ENCODE data around the gene ZSCAN16.

The ZSCAN16 gene

DNA sequence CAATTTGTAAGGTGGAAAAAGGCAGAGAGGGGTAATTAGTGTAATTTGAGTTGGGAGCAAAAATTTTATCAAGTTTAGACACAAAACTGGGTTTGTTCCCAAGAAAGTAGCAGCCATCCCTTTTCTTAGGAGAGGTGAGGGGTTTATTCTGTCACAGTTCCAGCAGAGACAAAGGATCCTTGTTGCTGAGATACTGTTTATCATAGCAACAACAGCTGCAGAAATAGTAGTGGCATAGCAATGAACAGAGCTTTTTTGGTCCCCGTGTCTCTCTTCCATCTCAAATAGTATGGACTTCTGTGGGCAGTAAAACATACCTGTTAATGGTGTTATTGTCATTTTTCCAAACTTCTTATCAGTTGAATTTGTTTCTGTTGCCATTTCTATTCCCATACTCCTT, 41.2 kb downstream of the ZSCAN16 start:
- Histone ChIP-seq H2AFZ (ENCODE audit: low read depth, low read length, severe bottlenecking) (no peak overlapping the region), H3K27ac (ENCODE audit: low read depth, low read length) (no peak overlapping the region), H3K4me2 (ENCODE audit: low read depth, low read length, poor library complexity, severe bottlenecking) (no peak overlapping the region), H3K9me3 (ENCODE audit: insufficient read depth, low read length) (no peaks in the 10 kb centered on the region), H3K9me2 (replicated peaks; ENCODE audit: insufficient read depth, low read length) (no peaks in the 10 kb centered on the region), H3K27me3 (ENCODE audit: low read length) (no peaks in the 10 kb centered on the region), H3K36me3 (ENCODE audit: low read length) (no peaks in the 10 kb centered on the region), H3K4me3 (ENCODE audit: insufficient read depth, low read length, poor library complexity, severe bottlenecking) (no peak overlapping the region), H4K20me1 (ENCODE audit: low read depth, low read length) (no peaks in the 10 kb centered on the region), H3K9ac (ENCODE audit: low read length) (no peak overlapping the region), H3K79me2 (ENCODE audit: insufficient read depth, low read length) (no peaks in the 10 kb centered on the region), H3F3A (ENCODE audit: insufficient read depth) (peaks cover 11% of the 10 kb centered on the region)
- TF ChIP-seq EZH2phosphoT487 (conservative IDR thresholded peaks at IDR 0.05; ENCODE audit: low read length) = no peak
- TF ChIP-seq, protein P1, sequence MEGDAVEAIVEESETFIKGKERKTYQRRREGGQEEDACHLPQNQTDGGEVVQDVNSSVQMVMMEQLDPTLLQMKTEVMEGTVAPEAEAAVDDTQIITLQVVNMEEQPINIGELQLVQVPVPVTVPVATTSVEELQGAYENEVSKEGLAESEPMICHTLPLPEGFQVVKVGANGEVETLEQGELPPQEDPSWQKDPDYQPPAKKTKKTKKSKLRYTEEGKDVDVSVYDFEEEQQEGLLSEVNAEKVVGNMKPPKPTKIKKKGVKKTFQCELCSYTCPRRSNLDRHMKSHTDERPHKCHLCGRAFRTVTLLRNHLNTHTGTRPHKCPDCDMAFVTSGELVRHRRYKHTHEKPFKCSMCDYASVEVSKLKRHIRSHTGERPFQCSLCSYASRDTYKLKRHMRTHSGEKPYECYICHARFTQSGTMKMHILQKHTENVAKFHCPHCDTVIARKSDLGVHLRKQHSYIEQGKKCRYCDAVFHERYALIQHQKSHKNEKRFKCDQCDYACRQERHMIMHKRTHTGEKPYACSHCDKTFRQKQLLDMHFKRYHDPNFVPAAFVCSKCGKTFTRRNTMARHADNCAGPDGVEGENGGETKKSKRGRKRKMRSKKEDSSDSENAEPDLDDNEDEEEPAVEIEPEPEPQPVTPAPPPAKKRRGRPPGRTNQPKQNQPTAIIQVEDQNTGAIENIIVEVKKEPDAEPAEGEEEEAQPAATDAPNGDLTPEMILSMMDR (IDR thresholded peaks at IDR 0.05; ENCODE audit: insufficient read depth, low read length, poor library complexity, severe bottlenecking) = no peak

DNA sequence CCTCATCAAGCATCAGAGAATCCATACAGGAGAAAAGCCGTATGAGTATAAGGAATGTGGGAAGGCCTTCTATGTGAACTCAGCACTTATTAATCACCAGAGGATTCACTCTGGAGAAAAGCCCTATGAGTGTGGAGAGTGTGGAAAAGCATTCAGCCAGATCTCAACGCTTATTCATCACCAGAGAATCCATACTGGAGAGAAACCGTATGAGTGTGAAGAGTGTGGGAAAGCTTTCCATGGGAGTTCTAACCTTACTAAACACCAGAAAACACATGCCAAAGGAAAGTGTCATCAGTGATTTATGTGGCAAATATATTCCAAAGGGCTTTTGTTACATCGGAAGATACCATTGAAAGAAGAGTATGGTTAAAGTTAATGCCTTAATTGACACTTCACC, 42.7 kb downstream of the ZSCAN16 start:
- no peak overlapping the region for H3K27ac ChIP-seq (ENCODE audit: low read depth, low read length)
- TF ChIP-seq EZH2phosphoT487 (conservative IDR thresholded peaks at IDR 0.05; ENCODE audit: low read length) = no peak
- TF ChIP-seq, protein P1 (IDR thresholded peaks at IDR 0.05; ENCODE audit: insufficient read depth, low read length, poor library complexity, severe bottlenecking) = no peak
- H3K27me3 ChIP-seq (ENCODE audit: low read length) = no peaks in the 10 kb centered on the region

DNA sequence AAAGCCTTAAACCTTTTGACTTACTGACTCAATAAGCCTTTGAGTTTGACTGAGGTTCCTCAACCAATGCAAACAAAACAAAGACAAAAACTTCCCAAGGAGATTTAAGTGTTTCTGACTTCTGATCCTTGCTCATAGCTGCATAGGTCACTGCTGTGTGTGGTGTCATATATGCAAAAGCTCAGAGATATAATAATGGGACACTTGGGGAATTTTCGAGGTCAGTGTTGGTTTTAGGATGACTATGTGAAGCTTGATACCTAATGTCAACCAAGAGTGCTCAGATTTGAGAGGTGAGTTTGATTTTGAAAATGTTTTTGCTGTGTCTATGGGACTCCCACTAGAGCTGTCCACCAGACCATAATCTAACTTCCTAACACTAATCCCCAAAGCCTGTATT, 43.5 kb downstream of the ZSCAN16 start:
- no peaks in the 10 kb centered on the region for H3K27me3 ChIP-seq (ENCODE audit: low read length)
- no peak overlapping the region for H3K4me3 ChIP-seq (ENCODE audit: insufficient read depth, low read length, poor library complexity, severe bottlenecking)
- no peaks in the 10 kb centered on the region for H3K79me2 ChIP-seq (ENCODE audit: insufficient read depth, low read length)
- H4K20me1 ChIP-seq (ENCODE audit: low read depth, low read length) = no peaks in the 10 kb centered on the region
- H3K27ac ChIP-seq (ENCODE audit: low read depth, low read length) = no peak overlapping the region
- no peaks in the 10 kb centered on the region for H3K9me2 ChIP-seq (replicated peaks; ENCODE audit: insufficient read depth, low read length)
- TF ChIP-seq EZH2phosphoT487 (conservative IDR thresholded peaks at IDR 0.05; ENCODE audit: low read length) = no peak
- TF ChIP-seq, protein P1 (IDR thresholded peaks at IDR 0.05; ENCODE audit: insufficient read depth, low read length, poor library complexity, severe bottlenecking) = no peak
- no peak overlapping the region for H3K4me2 ChIP-seq (ENCODE audit: low read depth, low read length, poor library complexity, severe bottlenecking)
- H3K36me3 ChIP-seq (ENCODE audit: low read length) = no peaks in the 10 kb centered on the region
- H3F3A ChIP-seq (ENCODE audit: insufficient read depth) = no peaks in the 10 kb centered on the region
- no peak overlapping the region for H2AFZ ChIP-seq (ENCODE audit: low read depth, low read length, severe bottlenecking)
- H3K9ac ChIP-seq (ENCODE audit: low read length) = no peak overlapping the region
- no peaks in the 10 kb centered on the region for H3K9me3 ChIP-seq (ENCODE audit: insufficient read depth, low read length)

More for the DNA sequence above, 42.7 kb downstream of the ZSCAN16 start:
- no peaks in the 10 kb centered on the region for H3K79me2 ChIP-seq (ENCODE audit: insufficient read depth, low read length)
- H2AFZ ChIP-seq (ENCODE audit: low read depth, low read length, severe bottlenecking) = no peak overlapping the region
- H4K20me1 ChIP-seq (ENCODE audit: low read depth, low read length) = no peaks in the 10 kb centered on the region
- H3F3A ChIP-seq (ENCODE audit: insufficient read depth) = 0 out of 2 replicates have a peak, but pooled peaks cover 4% of the 10 kb centered on the region
- no peaks in the 10 kb centered on the region for H3K9me2 ChIP-seq (replicated peaks; ENCODE audit: insufficient read depth, low read length)
- no peak overlapping the region for H3K9ac ChIP-seq (ENCODE audit: low read length)
- H3K4me2 ChIP-seq (ENCODE audit: low read depth, low read length, poor library complexity, severe bottlenecking) = no peak overlapping the region
- no peaks in the 10 kb centered on the region for H3K9me3 ChIP-seq (ENCODE audit: insufficient read depth, low read length)
- no peaks in the 10 kb centered on the region for H3K36me3 ChIP-seq (ENCODE audit: low read length)
- H3K4me3 ChIP-seq (ENCODE audit: insufficient read depth, low read length, poor library complexity, severe bottlenecking) = no peak overlapping the region

Data from SU-DHL-6 (cell line).